ENCODE results near the gene CHAT.
A peak's percentile ranks its signal among the peaks of the same experiment; 100 is the strongest.

CHAT gene

DNA sequence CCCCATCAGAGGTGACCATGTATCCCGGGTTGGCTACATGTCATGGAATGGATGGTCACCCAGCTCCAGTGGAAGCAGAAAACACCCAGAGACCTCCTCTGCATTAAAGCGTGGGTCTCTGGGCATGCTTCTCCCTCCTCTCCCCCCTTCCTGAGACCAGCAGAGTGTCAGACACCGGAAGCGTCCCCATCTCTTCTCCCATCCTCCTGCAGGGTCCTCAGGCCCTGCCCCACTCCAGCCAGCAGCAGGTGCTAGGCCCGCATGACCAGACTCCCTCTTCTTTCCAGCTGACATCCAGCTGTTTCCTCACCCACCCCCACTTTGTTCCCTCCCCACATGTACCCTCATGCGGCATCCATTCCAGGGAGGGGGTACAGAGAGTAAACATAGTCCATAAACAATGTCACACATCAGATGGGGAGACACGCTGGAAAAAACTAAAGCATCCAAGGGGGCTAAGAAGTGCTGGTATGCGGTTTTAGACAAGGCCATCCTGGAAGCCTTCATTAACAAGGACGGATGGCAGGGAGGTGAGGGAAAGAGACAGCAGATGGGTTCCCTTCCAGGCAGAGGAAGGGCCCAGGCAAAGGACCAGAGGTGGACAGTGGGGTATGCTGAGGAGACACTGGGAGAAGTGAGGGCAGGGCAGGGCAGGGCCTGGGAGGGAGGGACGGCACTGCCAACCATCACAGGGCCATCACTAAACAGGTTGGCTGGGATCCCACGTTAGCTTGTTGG is 16.2 kb upstream of the CHAT start:
- no peak for DNase-seq (ENCODE audit: low read depth)

DNA sequence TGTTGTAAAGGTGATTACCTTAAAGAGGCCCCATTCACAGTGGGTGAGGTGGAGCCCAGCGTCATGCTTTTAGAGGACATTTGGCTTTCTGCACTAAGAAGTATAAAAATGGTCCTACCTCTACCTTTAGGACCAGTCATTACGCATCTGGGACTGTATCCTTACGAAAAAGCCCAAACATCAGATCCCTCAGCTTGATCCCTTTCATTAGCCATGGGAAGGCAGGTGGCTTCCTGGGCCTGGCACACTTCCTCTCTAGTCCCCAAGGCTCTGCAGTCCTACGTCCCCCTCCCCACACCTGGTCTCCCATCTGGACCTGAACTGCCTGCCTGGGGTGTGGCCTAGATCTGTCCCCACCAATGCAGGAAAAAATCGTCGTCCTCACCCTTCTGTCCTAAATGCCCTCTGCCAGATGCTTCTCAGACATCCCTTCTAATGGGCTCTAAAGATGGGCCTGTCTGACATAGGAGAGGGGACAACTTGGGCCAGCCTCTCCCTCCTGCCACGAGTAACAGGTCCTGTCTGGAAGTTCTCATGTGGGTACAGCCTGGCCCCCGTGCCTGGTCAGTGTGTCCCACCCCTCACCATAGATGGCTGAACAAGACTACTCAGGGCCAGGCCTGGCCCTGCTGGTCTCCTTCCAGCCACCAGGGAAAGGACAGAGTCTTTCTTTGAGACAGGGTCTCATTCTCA is 15.5 kb upstream of the CHAT start:
- DNase-seq (ENCODE audit: low read depth): no peak

DNA sequence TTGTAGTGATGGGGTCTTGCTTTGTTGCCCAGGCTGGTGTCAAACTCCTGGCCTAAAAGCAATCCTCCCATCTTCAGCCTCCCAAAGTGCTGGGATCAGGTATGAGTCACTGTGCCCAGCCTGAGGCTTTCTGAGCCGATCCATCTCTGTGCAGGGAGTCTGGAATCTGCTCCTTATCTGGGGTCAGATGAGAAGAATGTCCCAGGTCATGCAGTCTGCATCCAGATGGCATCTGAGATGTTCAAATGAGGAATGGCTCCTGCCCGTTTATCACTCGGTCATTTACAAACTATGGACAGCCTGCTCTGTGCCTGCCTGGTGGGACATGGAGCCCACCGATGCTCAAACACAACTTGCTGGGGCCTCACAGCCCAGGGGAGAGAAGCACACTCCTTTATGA is 14.9 kb upstream of the CHAT start:
- peak; percentile 66 for DNase-seq (ENCODE audit: low read depth)

DNA sequence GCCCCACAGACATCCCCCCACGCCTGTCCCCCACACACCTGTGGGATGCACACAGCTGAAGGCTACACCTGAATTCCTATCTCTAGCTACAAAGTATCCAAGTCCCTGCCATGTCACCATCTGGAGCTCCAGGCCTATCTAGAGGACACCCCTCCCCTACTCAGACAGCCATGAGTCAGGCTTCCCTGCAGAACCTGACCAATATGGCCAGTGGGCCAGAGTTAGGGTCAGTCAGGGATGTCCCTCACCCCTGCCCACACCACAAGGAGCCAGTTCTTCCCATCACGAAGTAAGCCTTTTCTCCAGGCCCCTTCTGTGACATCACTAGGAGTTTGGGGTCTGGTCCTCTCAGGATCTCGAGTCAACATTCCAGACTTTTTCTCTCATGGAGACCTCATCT is 14.3 kb upstream of the CHAT start:
- DNase-seq (ENCODE audit: low read depth): no peak

DNA sequence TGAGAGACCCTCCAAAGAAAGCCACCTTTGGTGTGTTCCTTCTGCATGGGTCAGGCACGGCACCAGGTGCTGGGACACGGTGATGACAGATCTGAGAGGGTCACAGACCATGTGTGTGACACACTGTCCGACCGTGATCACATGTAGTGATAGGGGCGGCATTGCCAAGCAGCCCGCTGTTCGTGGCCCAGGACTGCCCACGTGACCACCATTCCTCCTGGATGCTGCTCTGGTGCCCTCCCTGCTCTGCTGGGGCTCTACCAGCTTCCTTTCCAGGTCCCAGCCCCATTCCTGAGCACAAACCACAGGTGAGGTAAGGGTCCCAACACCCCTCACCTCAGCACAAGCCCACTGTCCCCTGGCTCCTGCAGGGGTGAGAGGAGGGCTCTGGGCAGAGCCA is 13.8 kb upstream of the CHAT start:
- DNase-seq (ENCODE audit: low read depth): no peak

DNA sequence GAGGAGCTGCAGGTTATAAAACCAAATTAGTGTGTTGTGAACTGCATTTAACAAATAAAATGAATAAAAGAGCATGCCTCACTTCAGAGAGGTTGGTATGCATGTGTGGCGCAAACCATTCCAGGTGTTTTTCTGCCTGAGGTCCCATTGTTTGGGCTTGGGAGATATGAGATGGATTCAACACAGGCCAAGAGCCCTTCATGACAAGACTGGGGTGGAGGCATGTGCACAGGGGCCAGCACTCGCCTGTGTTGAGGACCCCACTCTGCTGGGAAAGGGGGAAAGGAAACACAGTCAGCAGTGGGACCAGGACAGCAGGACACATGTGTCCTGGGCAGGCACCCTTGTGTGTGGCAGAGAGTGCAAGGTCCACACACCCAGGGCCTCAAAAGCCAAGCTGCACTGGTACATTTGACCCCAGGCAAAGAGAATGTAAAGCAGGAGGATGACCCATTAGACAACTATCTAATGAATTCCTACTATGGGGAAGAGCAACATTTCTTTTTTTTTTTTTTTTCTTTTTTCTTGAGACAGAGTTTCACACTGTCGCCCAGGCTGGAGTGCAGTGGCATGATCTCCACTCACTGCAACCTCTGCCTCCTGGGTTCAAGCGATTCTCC is 12.9 kb upstream of the CHAT start:
- DNase-seq (ENCODE audit: low read depth): peak; percentile 10

DNA sequence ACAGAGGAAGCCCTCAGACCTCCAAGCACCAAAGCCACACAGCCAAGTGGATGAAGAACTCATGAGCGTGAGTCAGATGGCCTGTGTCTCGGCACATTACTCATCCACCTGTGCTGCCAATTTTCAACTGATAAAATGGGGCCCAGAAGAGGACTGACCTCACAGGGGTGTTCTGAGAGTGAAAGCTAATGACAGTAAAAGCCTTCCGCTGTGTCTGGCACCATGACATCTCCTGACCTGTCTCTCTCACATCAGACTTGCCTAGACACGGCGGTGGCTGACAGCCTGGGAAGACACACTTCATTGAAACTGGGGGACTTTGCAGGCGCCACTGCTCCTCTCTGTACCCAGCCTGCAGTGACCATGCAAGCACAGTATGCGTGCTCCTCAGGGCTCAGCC is 12.0 kb upstream of the CHAT start:
- DNase-seq (ENCODE audit: low read depth): peak; percentile 9

DNA sequence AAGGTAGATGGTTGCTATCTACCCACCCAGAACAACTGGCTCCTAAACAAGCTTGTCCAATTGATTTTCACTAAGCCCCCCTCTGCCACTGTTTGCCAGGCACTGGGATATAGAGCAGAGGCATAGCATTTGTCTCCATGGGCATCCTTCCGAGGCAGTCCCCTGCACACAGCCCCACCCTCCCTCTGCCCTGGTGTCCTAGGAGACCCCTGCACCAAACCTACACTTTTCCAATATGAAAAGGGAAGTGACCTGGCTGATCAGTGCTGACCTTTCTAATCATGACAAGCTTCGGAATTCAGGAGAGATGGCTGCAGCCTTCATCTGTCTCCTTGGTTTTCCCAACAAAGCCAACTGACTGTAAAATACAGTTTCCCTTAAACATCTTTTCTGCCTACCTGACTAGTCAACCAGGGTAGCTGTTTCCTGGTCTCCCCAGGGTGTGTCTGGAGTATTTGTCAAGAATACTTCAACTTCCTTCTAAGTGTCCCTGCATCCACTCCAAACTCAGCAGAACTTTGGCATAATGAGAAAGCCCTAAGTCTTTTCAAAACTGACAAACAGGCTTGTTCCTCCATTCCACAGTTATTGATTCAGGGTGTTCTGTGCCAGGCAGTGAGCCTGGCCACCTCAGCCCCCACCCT is 11.3 kb upstream of the CHAT start:
- no peak for DNase-seq (ENCODE audit: low read depth)

DNA sequence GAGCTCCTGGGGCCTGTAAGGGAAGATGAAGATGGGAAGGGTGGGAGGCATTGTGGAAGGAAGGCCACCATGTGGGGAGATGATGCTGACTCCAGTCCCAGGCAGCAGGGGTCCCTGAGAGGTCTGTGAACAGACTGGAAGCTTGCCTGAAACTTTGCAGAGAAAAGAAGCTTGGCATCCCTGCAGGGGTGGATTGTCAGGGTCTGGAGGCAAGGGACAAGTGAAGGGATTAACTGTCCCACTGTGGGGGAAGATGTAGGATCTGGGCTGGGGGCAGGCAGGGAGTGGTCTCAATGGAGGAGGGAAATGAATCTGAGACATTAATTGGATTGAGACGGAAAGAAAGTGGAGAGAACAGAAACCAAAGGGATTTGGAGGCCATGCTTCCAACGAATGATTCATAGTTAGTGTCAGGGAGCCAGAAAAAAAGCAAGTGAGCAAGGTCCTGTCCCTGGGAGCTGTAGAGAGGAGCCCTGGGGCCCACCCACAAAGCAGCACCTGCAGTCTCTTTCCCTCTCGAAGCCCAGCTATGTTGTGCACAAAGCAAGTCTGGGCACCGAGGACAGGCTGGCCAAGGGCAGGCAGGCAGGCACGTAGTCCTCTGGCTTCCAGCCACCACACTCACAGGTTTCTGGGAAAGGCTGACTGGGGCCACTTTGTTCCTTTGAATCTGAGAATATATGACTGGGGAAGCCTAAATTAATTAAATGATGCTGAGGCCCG is 8.5 kb upstream of the CHAT start:
- no peak for DNase-seq (ENCODE audit: low read depth)

DNA sequence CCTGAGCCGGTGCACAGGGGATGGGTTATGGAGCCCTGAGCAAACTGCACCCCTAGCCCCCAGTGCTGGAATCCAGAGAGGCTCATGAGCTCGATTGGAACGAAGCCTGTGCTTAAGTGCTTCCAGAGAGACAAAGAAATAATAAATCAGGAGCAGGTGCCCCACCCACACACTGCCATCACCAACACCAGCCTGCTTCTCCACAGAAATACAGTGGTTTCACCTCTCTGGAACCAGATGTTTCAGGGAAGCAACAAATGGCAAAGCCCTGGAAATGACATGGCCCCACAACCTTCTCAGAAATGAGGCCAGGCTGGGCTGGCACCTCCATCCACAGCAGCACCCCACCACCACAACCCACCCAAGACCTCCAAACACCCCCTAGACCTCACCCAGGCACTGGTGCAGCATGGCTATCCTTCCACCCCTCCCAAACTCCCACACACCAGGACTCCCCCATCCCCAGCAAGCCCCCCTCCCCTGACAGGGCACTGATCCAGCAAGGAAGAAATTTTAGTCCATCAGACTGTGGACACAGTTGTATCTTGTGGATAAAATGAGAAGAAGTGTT is 7.8 kb upstream of the CHAT start:
- no peak for DNase-seq (ENCODE audit: low read depth)

DNA sequence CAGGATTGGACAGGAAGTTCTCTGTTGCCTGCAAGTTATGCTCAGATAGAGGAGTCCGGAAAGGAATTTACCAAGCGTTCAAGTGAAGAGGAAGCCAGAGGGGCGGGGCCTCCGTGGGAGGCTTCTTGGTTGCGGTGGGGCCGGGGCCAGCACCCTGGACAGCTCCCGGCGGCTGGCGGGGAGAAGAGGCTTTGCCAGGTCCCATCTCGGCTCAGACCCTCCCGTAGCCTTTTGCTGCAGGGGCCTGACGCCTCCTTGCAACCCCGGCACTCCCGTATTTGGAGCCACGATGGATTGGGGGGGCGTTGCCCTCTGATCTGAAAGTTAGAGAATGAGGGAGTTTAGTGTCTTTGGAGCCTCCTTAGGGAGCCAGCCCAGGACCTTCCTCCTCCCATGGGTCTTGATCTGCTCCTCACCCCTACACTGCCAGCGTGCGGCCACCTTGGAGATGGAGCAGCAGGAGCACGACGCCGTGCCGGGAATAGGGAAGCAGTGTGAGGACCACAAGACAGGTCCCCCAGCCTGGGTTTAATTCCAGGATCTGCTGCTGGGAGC is 6.8 kb upstream of the CHAT start:
- peak; percentile 76 for DNase-seq (ENCODE audit: low read depth)

DNA sequence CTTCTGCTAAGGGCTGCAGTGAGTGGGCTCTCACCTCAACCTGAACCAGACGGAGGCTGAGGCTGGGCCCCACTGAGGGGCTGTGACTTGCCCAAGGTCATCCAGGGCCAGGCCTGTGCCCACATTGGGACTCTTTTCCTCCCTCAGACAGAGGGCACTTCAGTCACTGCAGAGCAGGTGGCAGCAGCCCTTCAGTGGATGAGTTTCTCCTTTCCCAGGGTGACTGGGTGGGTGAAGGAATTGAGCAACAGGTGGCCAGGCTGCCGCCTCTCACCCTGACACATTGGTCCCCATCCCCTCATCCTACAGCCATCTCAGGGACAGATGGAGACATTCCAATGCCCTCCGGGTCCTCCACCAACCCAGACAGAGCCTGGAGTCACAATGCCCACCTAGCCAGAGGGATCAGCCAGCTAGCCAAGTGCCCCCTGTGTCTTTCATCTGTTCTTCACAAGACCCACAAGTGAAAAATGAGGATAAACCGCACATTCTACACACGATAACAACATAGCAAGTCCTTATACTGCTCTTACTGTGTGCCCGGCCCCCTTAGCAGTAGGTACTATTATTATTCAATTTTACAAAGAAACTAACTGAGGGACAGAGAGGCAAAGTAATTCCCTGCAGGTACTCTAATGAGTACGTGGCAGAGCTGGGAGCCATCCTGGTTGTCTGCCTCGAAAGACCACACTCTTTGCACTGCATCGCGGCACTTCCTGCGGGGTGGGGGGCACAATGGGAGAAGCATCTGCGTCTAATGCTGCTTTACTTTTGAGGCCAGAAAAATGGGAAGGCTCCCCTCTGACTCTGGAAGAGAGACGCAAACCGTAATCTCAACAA is 5.5 kb upstream of the CHAT start:
- no peak for DNase-seq (ENCODE audit: low read depth)

DNA sequence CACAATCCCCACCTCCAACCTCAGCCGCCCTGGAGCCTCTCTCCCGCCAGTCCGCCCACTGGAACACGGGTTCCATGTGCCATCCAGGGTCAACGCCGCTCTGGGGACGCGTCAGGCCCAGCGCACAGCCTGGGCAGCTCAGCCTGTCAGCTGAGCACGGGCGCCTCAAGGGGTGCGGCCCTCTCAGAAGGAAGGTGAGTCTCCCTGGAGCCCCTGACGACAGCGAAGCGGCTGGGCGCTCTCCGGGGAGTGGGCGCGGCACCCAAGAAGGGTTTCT is 4.9 kb upstream of the CHAT start:
- no peak for DNase-seq (ENCODE audit: low read depth)

DNA sequence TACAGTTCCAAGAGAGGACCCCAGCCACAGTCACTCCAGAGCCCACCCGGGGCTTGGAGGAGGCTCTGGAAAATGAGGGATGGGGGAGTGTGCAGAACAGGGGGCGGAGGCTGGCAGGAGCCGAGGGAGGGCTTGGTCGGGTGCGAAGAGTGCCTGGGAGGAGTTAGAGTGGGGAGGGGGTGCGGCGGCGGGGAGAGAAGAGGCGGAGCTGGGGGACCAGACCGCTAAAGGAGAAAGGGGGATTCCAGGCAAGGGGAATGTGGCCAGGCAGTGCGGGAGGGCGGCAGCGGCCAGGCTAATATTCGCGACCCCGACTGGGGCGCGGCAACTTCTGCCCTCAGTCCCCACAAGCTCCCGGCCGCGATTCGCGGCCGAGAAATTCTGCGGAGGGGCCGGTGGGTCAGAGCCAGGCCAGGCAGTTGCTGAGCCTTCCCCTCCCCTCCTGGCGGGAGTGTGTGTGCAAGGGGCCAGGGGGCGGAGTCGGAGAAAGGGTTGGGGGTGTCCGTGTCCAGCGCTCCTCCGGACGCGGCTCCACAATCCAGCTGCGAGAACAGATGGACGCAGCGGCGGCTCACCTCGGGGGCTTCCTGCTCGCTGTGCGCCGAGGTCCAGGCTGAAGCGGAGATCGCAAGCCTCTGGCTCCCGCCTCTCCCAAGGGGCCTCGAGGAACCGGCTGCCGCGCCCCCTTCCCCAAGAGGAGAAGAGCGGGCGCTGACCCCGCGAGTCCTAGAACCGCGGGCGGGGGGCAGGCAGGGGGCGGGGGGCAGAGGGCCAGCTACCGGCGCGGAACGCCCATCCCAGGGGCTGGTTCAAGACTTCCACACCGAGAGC is 4.3 kb upstream of the CHAT start:
- no peak for DNase-seq (ENCODE audit: low read depth)

DNA sequence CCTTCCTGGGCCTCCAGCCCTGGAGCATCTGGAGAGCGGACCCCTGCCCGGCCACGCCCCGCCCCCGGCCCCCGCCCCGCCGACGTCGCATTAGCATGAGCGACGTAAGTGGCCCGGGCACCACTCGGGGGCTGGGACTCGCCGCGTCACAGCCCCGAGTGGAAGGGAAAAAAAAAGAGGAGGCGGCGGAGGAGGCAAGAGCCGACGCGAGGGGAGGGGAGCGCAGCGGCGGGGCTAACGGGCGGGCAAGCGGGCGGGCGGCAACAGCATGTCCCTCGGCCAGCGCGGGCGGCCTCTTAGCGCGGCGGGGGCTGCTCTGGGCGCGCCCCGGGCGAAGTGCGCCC is 3.8 kb upstream of the CHAT start, which contains the start of gene SLC18A3:
Gene SLC18A3 (plus strand): TSS at position 197 of the 344 bp plus-strand sequence. CDS start 431 bp downstream, outside the sequence.
- DNase-seq (ENCODE audit: low read depth): no peak

DNA sequence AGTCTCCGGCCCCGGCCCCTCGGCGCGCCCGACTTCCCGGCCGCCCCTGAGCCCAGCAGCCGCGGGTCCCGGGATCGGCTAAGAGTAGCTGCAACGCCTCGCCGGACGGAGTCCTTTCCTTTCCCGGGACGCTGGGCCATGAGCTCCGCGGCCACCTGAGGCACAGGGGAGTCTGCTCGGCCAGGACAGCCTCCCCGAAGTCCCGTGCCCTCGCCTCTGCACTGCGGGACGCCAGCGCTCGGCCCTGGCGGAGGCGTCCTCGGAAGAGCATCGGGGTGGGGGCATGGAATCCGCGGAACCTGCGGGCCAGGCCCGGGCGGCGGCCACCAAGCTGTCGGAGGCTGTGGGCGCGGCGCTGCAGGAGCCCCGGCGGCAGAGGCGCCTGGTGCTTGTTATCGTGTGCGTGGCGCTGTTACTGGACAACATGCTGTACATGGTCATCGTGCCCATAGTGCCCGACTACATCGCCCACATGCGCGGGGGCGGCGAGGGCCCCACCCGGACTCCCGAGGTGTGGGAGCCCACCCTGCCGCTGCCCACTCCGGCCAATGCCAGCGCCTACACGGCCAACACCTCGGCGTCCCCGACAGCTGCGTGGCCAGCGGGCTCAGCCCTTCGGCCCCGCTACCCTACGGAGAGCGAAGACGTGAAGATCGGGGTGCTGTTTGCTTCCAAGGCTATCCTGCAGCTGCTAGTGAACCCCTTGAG is 3.2 kb upstream of the CHAT start:
- no peak for DNase-seq (ENCODE audit: low read depth)

DNA sequence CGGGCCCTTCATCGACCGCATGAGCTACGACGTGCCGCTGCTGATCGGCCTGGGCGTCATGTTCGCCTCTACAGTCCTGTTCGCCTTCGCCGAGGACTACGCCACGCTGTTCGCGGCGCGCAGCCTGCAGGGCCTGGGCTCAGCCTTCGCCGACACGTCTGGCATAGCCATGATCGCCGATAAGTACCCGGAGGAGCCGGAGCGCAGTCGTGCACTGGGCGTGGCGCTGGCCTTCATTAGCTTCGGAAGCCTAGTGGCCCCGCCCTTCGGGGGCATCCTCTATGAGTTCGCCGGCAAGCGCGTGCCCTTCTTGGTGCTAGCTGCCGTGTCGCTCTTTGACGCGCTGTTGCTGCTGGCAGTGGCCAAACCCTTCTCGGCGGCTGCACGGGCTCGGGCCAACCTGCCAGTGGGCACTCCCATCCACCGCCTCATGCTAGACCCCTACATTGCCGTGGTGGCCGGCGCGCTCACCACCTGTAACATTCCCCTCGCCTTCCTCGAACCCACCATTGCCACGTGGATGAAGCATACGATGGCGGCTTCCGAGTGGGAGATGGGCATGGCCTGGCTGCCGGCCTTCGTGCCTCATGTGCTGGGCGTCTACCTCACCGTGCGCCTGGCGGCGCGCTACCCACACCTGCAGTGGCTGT is 2.5 kb upstream of the CHAT start:
- no peak for DNase-seq (ENCODE audit: low read depth)

DNA sequence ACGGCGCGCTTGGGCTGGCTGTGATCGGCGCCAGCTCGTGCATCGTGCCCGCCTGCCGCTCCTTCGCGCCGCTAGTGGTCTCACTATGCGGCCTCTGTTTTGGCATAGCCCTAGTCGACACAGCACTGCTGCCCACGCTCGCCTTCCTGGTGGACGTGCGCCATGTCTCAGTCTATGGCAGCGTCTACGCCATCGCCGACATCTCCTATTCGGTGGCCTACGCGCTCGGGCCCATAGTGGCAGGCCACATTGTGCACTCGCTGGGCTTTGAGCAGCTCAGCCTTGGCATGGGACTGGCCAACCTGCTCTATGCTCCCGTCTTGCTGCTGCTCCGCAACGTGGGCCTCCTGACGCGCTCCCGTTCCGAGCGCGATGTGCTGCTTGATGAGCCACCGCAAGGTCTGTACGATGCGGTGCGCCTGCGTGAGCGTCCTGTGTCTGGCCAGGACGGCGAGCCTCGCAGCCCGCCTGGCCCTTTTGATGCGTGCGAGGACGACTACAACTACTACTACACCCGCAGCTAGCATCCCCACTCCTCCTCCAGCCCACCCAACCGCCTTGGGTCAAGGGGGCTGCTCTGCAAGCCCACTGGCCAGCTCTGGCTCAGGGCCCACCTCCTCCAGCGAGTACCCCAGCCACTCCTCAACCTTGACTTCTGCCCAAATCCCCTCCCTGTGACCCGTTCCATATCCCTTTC is 1.9 kb upstream of the CHAT start:
- no peak for DNase-seq (ENCODE audit: low read depth)

Data from amniotic epithelial cell (primary cell).